K562 (cell line): ENCODE data around the gene B9D2. TPM values are rescaled to one million over a fixed set of nuclear protein-coding genes. Genes with fewer than 3 reads are reported as not detected.
A peak's percentile ranks its signal among the peaks of the same experiment; 100 is the strongest.

Experiments used
- ARID1B ChIP-seq: fragments of 450-650 bp; IDR thresholded peaks from 2 replicates; pipeline ENCODE4 v1.6.1; 2016; ENCODE audit warnings: antibody characterized with exemption, mild to moderate bottlenecking, inconsistent platforms
- BRD9 ChIP-seq: fragments of 450-650 bp; IDR thresholded peaks from 2 replicates; pipeline ENCODE4 v1.6.1; 2018; ENCODE audit warnings: low read depth; ENCODE audit not compliant: partially characterized antibody
- CBFA2T2 ChIP-seq: fragments of 450-650 bp; conservative IDR thresholded peaks from 2 replicates; pipeline ENCODE4 v1.6.1; 2017; ENCODE audit warnings: mild to moderate bottlenecking
- CHD4 ChIP-seq: fragments of 200-600 bp; sonication (generic); IDR thresholded peaks from 3 replicates; pipeline ENCODE4 v1.6.1; 2012; ENCODE audit warnings: low read depth, mild to moderate bottlenecking, mixed read lengths, low read length, inconsistent platforms; ENCODE audit not compliant: insufficient read depth, insufficient replicate concordance, poor library complexity, severe bottlenecking
- GABPA ChIP-seq: fragments of 200-800 bp; sonication (Bioruptor generic); conservative IDR thresholded peaks from 2 replicates; pipeline ENCODE4 v1.6.1; 2016; ENCODE audit warnings: low read depth, missing genetic modification characterization, missing compliant biosample characterization
- HBP1 ChIP-seq: fragments of 450-650 bp; formaldehyde crosslinking; IDR thresholded peaks from 2 replicates; pipeline ENCODE4 v1.4.0; 2022; ENCODE audit warnings: missing genetic modification characterization
- HDGF ChIP-seq: fragments of 450-650 bp; IDR thresholded peaks from 2 replicates; pipeline ENCODE4 v1.6.1; 2016
- HMG20B ChIP-seq: fragments of 250-450 bp; sonication (Bioruptor Pico); IDR thresholded peaks from 2 replicates; pipeline ENCODE4 v1.5.0; 2021; ENCODE audit warnings: mild to moderate bottlenecking
- MBD2 ChIP-seq: sonication (generic); IDR thresholded peaks from 2 replicates; pipeline ENCODE4 v1.6.1; 2016; ENCODE audit warnings: low read depth, borderline replicate concordance
- NFRKB ChIP-seq: fragments of 450-650 bp; IDR thresholded peaks from 2 replicates; pipeline ENCODE4 v1.6.1; 2016; ENCODE audit warnings: low read depth
- PHF8 ChIP-seq: fragments of 200-600 bp; sonication (generic); IDR thresholded peaks from 2 replicates; pipeline ENCODE4 v1.6.1; 2012; ENCODE audit warnings: mixed run types, mild to moderate bottlenecking, inconsistent platforms, low read length, moderate library complexity, borderline replicate concordance
- PKNOX1 ChIP-seq: fragments of 450-650 bp; IDR thresholded peaks from 2 replicates; pipeline ENCODE4 v1.6.1; 2016
- POLR3G ChIP-seq: IDR thresholded peaks from 2 replicates; pipeline ENCODE4 v1.6.1; 2011; ENCODE audit not compliant: insufficient read length, insufficient replicate concordance; ENCODE audit errors: extremely low read depth
- RAD21 ChIP-seq, 2 experiments: fragments of 250-450 bp in 1 of 2; fragments of 450-650 bp in 1 of 2; sonication (Bioruptor Pico) in 1 of 2; formaldehyde crosslinking in 1 of 2; IDR thresholded peaks in 1 of 2; conservative IDR thresholded peaks in 1 of 2; 2 replicates each; pipeline versions ENCODE4 v1.4.0 to v1.8.0; 2020 to 2022; ENCODE audit warnings: mild to moderate bottlenecking in 2 of 2, moderate library complexity in 1 of 2
- RCOR1 ChIP-seq, 2 experiments: IDR thresholded peaks; 2 replicates each; pipeline ENCODE4 v1.6.1; 2012; ENCODE audit warnings: low read depth in 2 of 2, low read length in 2 of 2, borderline replicate concordance in 1 of 2, improper control_type of control experiment in 1 of 2
- SAFB2 ChIP-seq: fragments of 200-400 bp; formaldehyde crosslinking; IDR thresholded peaks from 2 replicates; pipeline ENCODE4 v1.6.1; 2018; ENCODE audit warnings: borderline replicate concordance, low read length, low read depth, moderate library complexity; ENCODE audit not compliant: severe bottlenecking
- SMARCA5 ChIP-seq: fragments of 450-650 bp; IDR thresholded peaks from 2 replicates; pipeline ENCODE4 v1.6.1; 2016
- THAP12 ChIP-seq: fragments of 250-450 bp; sonication (Bioruptor Pico); IDR thresholded peaks from 2 replicates; pipeline ENCODE4 v1.9.0; 2021; ENCODE audit warnings: mild to moderate bottlenecking, inconsistent platforms
- ZFX ChIP-seq: sonication (generic); formaldehyde crosslinking; IDR thresholded peaks from 2 replicates; pipeline ENCODE4 v1.8.0; 2022; ENCODE audit warnings: mild to moderate bottlenecking, missing genetic modification reagents, moderate library complexity
- ZNF232 ChIP-seq: sonication (generic); formaldehyde crosslinking; IDR thresholded peaks from 2 replicates; pipeline ENCODE4 v1.8.0; 2022; ENCODE audit warnings: mild to moderate bottlenecking, missing genetic modification reagents
- ZNF583 ChIP-seq: fragments of 250-450 bp; sonication (Bioruptor Pico); IDR thresholded peaks from 2 replicates; pipeline ENCODE4 v1.4.0; 2020
- ZNF655 ChIP-seq: fragments of 250-450 bp; sonication (Bioruptor Pico); IDR thresholded peaks from 2 replicates; pipeline ENCODE4 v1.5.0; 2021
- polyA plus RNA-seq, 8 experiments: library from polyadenylated mRNA; depleted of rRNA in 4 of 8; stranded (reverse) in 5 of 8; unstranded in 3 of 8; fragments of >200 nt; fragmentation: Nextera tagmentation in 2 of 8; fragmentation: Illumina TruSeq in 1 of 8; extraction: Ambion mirVana in 2 of 8; extraction: Trizol in 1 of 8; gene quantifications; 2 replicates each; pipeline versions ENCODE4 v1.2.1 to v1.2.3, GENCODE V29; 2011 to 2014; ENCODE audit warnings: inconsistent platforms in 1 of 8, missing spikeins in 1 of 8
- total RNA-seq, 7 experiments: library from RNA; depleted of rRNA in 6 of 7; stranded (reverse); fragments of >200 nt in 6 of 7; fragmentation: Illumina TruSeq in 2 of 7; extraction: Trizol in 2 of 7; gene quantifications; 2 replicates each; pipeline versions ENCODE4 v1.2.1 to v1.2.3, GENCODE V29; 2011 to 2021; ENCODE audit warnings: low replicate concordance in 1 of 7

Gene B9D2
- total and polyA plus RNA-seq, 9 of the 15 experiments (the other 6 are each of a cell fraction or from before 2014, with no cell fraction given) = 0.83 to 6.9 (median 2.8) TPM

DNA sequence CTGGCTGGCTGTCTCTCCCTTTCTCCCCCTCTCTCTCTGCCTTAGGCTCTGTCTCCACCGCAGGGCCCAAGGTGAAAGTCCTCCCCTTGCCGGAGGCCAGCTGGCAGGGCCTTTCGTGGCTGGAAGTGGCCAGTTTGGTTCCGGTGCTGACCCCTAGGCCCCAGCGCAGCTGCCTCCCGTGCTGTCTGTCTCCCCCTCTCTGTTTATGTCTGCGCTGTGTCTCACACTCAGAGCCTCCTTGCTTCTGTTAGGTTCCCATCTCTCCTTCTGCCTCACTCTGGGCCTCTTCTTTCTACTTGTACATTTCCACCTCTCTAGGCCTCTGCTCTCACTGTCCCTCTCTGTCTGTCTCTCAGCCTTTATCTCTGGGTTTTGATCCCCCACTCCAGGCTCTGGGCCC lies 40.9 kb downstream of the B9D2 start (continued):
- no peak for TF ChIP-seq CHD4
- TF ChIP-seq SMARCA5 = peak; percentile 83; the same call in 1 of the 2 replicates
- TF ChIP-seq HBP1 (CRISPR knock-in tag) = no peak
- 0 out of 2 replicates have a peak, but pooled peaks have one; percentile 3 for TF ChIP-seq CBFA2T2
- TF ChIP-seq ZFX (CRISPR knock-in tag) = peak; percentile 45; the same call in 1 of the 2 replicates
- TF ChIP-seq HMG20B (CRISPR knock-in tag) = no peak
- TF ChIP-seq ZNF583 (CRISPR knock-in tag) = 0 out of 2 replicates have a peak, but pooled peaks have one; percentile 4
- peak; percentile 45; the same call in 1 of the 2 replicates for TF ChIP-seq NFRKB
- TF ChIP-seq RAD21 (CRISPR knock-in tag; conservative IDR thresholded peaks at IDR 0.05 in 1 of 2, IDR thresholded peaks at IDR 0.05 in 1 of 2) = 0 out of 4 replicates have a peak, but pooled peaks of 1 of the 2 experiments have one; percentile 11
- no peak for TF ChIP-seq MBD2
- no peak for TF ChIP-seq ZNF232 (CRISPR knock-in tag)
- TF ChIP-seq SAFB2 = no peak
- no peak for TF ChIP-seq POLR3G
- no peak for TF ChIP-seq THAP12 (CRISPR knock-in tag)
- TF ChIP-seq RCOR1 (IDR thresholded peaks at IDR 0.05; ENCODE audit: borderline replicate concordance in 1 of 2, low read depth in 2 of 2, low read length in 2 of 2) = no peak
- no peak for TF ChIP-seq PHF8
- TF ChIP-seq GABPA = peak; percentile 33; the same call in 1 of the 2 replicates
- peak; percentile 45 for TF ChIP-seq BRD9
- no peak for TF ChIP-seq ZNF655
- peak; percentile 45; the same call in 1 of the 2 replicates for TF ChIP-seq HDGF
- no peak for TF ChIP-seq ARID1B
- peak; percentile 65 for TF ChIP-seq PKNOX1
